H1 (cell line): ENCODE data around the gene SLC25A21.
"Not testable (repeated sequence)": the region's sequence is repeated elsewhere in the genome, so short reads cannot be mapped to it uniquely, and the experiment has no call there.

Experiments used
- BRCA1 ChIP-seq: IDR thresholded peaks from 2 replicates; pipeline ENCODE4 v1.6.1; 2012; ENCODE audit warnings: low read depth, low read length, improper control_type of control experiment
- CBX5 ChIP-seq: fragments of 300-800, 300-1000 bp; sonication (generic); IDR thresholded peaks from 2 replicates; pipeline ENCODE4 v1.7.1; 2016; ENCODE audit warnings: antibody characterized with exemption, low read length, low read depth
- GABPA ChIP-seq: IDR thresholded peaks from 2 replicates; pipeline ENCODE4 v1.6.1; 2011; ENCODE audit warnings: mild to moderate bottlenecking, low read length, moderate library complexity, borderline replicate concordance; ENCODE audit not compliant: insufficient read depth

DNA sequence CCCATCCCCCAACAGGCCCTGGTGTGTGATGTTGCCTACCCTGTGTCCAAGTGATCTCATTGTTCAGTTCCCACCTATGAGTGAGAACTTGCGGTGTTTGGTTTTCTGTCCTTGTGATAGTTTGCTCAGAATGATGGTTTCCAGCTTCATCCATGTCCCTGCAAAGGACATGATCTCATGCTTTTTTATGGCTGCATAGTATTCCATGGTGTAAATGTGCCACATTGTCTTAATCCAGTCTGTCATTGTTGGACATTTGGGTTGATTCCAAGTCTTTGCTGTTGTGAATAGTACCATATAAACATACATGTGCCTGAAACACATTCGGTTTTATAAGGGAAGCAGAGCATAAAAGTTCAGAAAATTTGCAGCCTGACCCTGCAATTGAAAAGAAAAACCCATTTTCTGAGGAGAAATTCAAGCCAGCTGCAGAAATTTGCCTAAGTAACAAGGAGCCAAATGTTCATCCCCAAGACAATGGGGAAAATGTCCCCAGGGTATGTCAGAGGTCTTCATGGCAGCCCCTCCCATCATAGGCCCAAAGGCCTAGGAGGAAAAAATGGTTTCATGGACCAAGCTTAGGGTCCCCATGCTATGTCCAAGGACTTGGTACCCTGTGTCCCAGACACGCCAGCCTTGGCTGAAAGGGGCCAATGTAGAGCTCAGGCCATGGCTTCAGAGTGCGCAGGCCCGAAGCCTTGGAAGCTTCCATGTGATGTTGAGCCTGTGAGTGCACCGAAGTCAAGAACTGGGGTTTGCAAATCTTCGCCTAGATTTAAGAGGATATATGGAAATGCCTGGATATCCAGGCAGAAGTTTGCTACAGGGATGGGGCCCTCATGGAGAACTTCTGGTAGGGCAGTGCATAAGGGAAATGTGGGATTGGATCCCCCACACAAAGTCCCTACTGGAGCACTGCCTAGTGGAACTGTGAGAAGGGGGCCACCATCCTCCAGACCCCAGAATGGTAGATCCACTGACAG is 33.5 kb upstream of the SLC25A21 start:
- TF ChIP-seq GABPA, BRCA1, CBX5: not testable (repeated sequence)
